GM23338 (cell line): ENCODE data around the gene CTTN. TPM values are rescaled to one million over a fixed set of nuclear protein-coding genes. Genes with fewer than 3 reads are reported as not detected.

Experiments used
- ATAC-seq: fragments of 200-7000 bp; cut with Tn5 transposase; 3 replicates; pipeline ENCODE4 v1.9.1; 2020
- DNase-seq: peaks from one replicate; pipeline ENCODE4 v3.0.0-alpha.2; 2015; ENCODE audit warnings: low spot score
- H2AFZ ChIP-seq: fragments of 200-600 bp; sonication (generic); 2 replicates; pipeline ENCODE4 v1.8.0; 2016; ENCODE audit warnings: antibody characterized with exemption, mild to moderate bottlenecking, moderate library complexity
- H3F3A ChIP-seq: fragments of 200-600 bp; sonication (generic); replicated peaks from 2 replicates; pipeline ENCODE4 v1.8.0; 2017; ENCODE audit warnings: antibody characterized with exemption, mixed run types, low read depth
- H3K27ac ChIP-seq: fragments of 200-600 bp; sonication (generic); 2 replicates; pipeline ENCODE4 v1.6.1; 2016; ENCODE audit warnings: low read depth
- H3K27me3 ChIP-seq: fragments of 200-600 bp; sonication (generic); 2 replicates; pipeline ENCODE4 v1.8.0; 2016; ENCODE audit warnings: mild to moderate bottlenecking, mixed run types, moderate library complexity; ENCODE audit not compliant: insufficient read depth
- H3K36me3 ChIP-seq: fragments of 200-600 bp; sonication (generic); 2 replicates; pipeline ENCODE4 v1.8.0; 2016; ENCODE audit warnings: mild to moderate bottlenecking; ENCODE audit not compliant: insufficient read depth
- H3K4me1 ChIP-seq: fragments of 200-600 bp; sonication (generic); 2 replicates; pipeline ENCODE4 v1.8.0; 2016; ENCODE audit warnings: mild to moderate bottlenecking, moderate library complexity; ENCODE audit not compliant: insufficient read depth
- H3K4me2 ChIP-seq: fragments of 200-600 bp; sonication (generic); 2 replicates; pipeline ENCODE4 v1.7.1; 2017; ENCODE audit warnings: mixed run types
- H3K4me3 ChIP-seq: fragments of 200-600 bp; sonication (generic); 2 replicates; pipeline ENCODE4 v1.6.1; 2016; ENCODE audit warnings: mixed run types
- H3K79me2 ChIP-seq: fragments of 200-600 bp; sonication (generic); replicated peaks from 2 replicates; pipeline ENCODE4 v1.8.0; 2017; ENCODE audit warnings: mild to moderate bottlenecking; ENCODE audit not compliant: insufficient read depth
- H3K9me2 ChIP-seq: fragments of 200-600 bp; sonication (generic); 2 replicates; pipeline ENCODE4 v1.8.0; 2017; ENCODE audit not compliant: insufficient read depth
- H4K20me1 ChIP-seq: fragments of 200-600 bp; sonication (generic); replicated peaks from 2 replicates; pipeline ENCODE4 v1.8.0; 2017; ENCODE audit warnings: mild to moderate bottlenecking; ENCODE audit not compliant: insufficient read depth
- H3K27ac Mint-ChIP-seq: 2 replicates; pipeline ENCODE4 v1.8.0; 2020; ENCODE audit warnings: inconsistent platforms, mild to moderate bottlenecking, moderate library complexity, mixed read lengths
- H3K27me3 Mint-ChIP-seq: 3 replicates; pipeline ENCODE4 v1.8.0; 2022; ENCODE audit warnings: low read depth, mild to moderate bottlenecking, moderate library complexity, mixed read lengths, inconsistent platforms; ENCODE audit not compliant: insufficient read depth, poor library complexity
- H3K36me3 Mint-ChIP-seq: 3 replicates; pipeline ENCODE4 v1.8.0; 2021; ENCODE audit warnings: low read depth, mild to moderate bottlenecking, inconsistent platforms, moderate library complexity, mixed read lengths
- H3K4me1 Mint-ChIP-seq: 3 replicates; pipeline ENCODE4 v1.8.0; 2020; ENCODE audit warnings: mild to moderate bottlenecking, inconsistent platforms, mixed read lengths
- H3K4me3 Mint-ChIP-seq: 3 replicates; pipeline ENCODE4 v1.8.0; 2021; ENCODE audit warnings: moderate library complexity, mild to moderate bottlenecking, inconsistent platforms, mixed read lengths
- H3K9me3 Mint-ChIP-seq: 3 replicates; pipeline ENCODE4 v1.8.0; 2020; ENCODE audit warnings: moderate library complexity, mild to moderate bottlenecking, inconsistent platforms, mixed read lengths
- CREB1 ChIP-seq: fragments of 250-450 bp; sonication (Bioruptor Pico); IDR thresholded peaks from 2 replicates; pipeline ENCODE4 v1.5.0; 2020; ENCODE audit warnings: low read depth, mild to moderate bottlenecking, moderate library complexity
- EZH2 ChIP-seq: fragments of 200-600 bp; sonication (generic); IDR thresholded peaks from one replicate; pipeline ENCODE4 v1.8.0; 2017; ENCODE audit warnings: antibody characterized with exemption, mild to moderate bottlenecking, low read depth; ENCODE audit not compliant: unreplicated experiment
- EZH2phosphoT487 ChIP-seq: fragments of 200-600 bp; sonication (generic); IDR thresholded peaks from one replicate; pipeline ENCODE4 v1.8.1; 2018; ENCODE audit warnings: antibody characterized with exemption; ENCODE audit not compliant: unreplicated experiment
- JUNB ChIP-seq: IDR thresholded peaks from one replicate; pipeline ENCODE4 v1.6.1; 2016; ENCODE audit warnings: antibody characterized with exemption; ENCODE audit not compliant: unreplicated experiment
- NANOG ChIP-seq: IDR thresholded peaks from 2 replicates; pipeline ENCODE4 v1.6.1; 2016; ENCODE audit warnings: antibody characterized with exemption, borderline replicate concordance
- POLR2AphosphoS5 ChIP-seq: IDR thresholded peaks from 2 replicates; pipeline ENCODE4 v1.6.1; 2016; ENCODE audit warnings: antibody characterized with exemption, low read depth
- REST ChIP-seq: IDR thresholded peaks from one replicate; pipeline ENCODE4 v1.6.1; 2018; ENCODE audit warnings: antibody characterized with exemption; ENCODE audit not compliant: unreplicated experiment
- STAT1 ChIP-seq: IDR thresholded peaks from one replicate; pipeline ENCODE4 v1.6.1; 2016; ENCODE audit warnings: antibody characterized with exemption; ENCODE audit not compliant: unreplicated experiment
- ZNF114 ChIP-seq: fragments of 250-450 bp; sonication (Bioruptor Pico); IDR thresholded peaks from 2 replicates; pipeline ENCODE4 v1.5.0; 2020; ENCODE audit warnings: mild to moderate bottlenecking, moderate library complexity
- ZNF331 ChIP-seq: fragments of 250-450 bp; sonication (Bioruptor Pico); IDR thresholded peaks from 2 replicates; pipeline ENCODE4 v1.5.0; 2020; ENCODE audit warnings: low read depth, mild to moderate bottlenecking, moderate library complexity
- polyA plus RNA-seq: library from polyadenylated mRNA; unstranded; fragments of >200 nt; fragmentation: Nextera tagmentation; extraction: Ambion mirVana; gene quantifications from 2 replicates; pipeline ENCODE4 v1.2.1, GENCODE V29; 2016
- total RNA-seq: library from RNA; depleted of rRNA; stranded (reverse); fragments of >200 nt; shearing (Covaris generic); gene quantifications from 2 replicates; pipeline ENCODE4 v1.2.3, GENCODE V29; 2014
- TF ChIP-seq, protein P1 (sequence below): IDR thresholded peaks from 2 replicates; pipeline ENCODE4 v1.6.1; 2016; ENCODE audit warnings: antibody characterized with exemption
- TF ChIP-seq, protein P2 (sequence below): fragments of 250-450 bp; sonication (Bioruptor Pico); IDR thresholded peaks from 2 replicates; pipeline ENCODE4 v1.5.0; 2020; ENCODE audit warnings: mild to moderate bottlenecking, moderate library complexity
- TF ChIP-seq, protein P3 (sequence below), 2 experiments: fragments of 200-600 bp in 1 of 2; sonication (generic) in 1 of 2; conservative IDR thresholded peaks; 2 replicates each; pipeline versions ENCODE4 v1.5.1 to v1.6.1; 2016 to 2017; ENCODE audit warnings: antibody characterized with exemption in 2 of 2, low read depth in 2 of 2, mild to moderate bottlenecking in 2 of 2, moderate library complexity in 1 of 2

Gene CTTN
- total and polyA plus RNA-seq, 2 experiments from 2014 or later, result 163 to 343 TPM

DNA sequence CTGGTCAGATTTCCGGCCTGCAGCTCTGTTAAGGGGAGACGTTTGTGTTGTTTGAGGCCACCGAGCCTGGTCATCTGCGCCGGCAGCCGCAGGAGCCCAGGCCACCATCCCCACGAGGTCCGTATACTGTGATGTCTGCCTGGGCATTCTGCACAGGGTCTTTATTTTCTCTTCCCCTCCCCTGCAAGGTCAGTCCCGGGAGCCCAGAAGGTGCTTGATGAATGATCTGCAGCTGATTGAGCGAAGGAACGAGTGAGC lies 45.4 kb downstream of the CTTN start:
- Mint-ChIP-seq H3K9me3 (peaks cover 6% of the 10 kb centered on the region), H3K36me3 (peaks cover 26% of the 10 kb centered on the region), H3K4me3 (no peak overlapping the region), H3K27ac (0 out of 2 replicates have a peak overlapping the region, but pooled peaks have one; percentile 21), H3K27me3 (peaks cover 11% of the 10 kb centered on the region), H3K4me1 (peaks cover 14% of the 10 kb centered on the region)
- Histone ChIP-seq H3K4me2 (no peak overlapping the region), H3K4me1 (peaks cover 8% of the 10 kb centered on the region; the same call in 1 of the 2 replicates), H3F3A (no peaks in the 10 kb centered on the region), H4K20me1 (no peaks in the 10 kb centered on the region), H3K4me3 (no peak overlapping the region), H3K79me2 (no peaks in the 10 kb centered on the region), H3K27me3 (no peaks in the 10 kb centered on the region), H2AFZ (no peak overlapping the region), H3K36me3 (no peaks in the 10 kb centered on the region), H3K27ac (no peak overlapping the region), H3K9me2 (no peaks in the 10 kb centered on the region)
- DNase-seq (no peak), ATAC-seq (no peak)
- TF ChIP-seq, protein P1, sequence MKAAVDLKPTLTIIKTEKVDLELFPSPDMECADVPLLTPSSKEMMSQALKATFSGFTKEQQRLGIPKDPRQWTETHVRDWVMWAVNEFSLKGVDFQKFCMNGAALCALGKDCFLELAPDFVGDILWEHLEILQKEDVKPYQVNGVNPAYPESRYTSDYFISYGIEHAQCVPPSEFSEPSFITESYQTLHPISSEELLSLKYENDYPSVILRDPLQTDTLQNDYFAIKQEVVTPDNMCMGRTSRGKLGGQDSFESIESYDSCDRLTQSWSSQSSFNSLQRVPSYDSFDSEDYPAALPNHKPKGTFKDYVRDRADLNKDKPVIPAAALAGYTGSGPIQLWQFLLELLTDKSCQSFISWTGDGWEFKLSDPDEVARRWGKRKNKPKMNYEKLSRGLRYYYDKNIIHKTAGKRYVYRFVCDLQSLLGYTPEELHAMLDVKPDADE, result no peak
- TF ChIP-seq REST, result no peak
- TF ChIP-seq, protein P2, sequence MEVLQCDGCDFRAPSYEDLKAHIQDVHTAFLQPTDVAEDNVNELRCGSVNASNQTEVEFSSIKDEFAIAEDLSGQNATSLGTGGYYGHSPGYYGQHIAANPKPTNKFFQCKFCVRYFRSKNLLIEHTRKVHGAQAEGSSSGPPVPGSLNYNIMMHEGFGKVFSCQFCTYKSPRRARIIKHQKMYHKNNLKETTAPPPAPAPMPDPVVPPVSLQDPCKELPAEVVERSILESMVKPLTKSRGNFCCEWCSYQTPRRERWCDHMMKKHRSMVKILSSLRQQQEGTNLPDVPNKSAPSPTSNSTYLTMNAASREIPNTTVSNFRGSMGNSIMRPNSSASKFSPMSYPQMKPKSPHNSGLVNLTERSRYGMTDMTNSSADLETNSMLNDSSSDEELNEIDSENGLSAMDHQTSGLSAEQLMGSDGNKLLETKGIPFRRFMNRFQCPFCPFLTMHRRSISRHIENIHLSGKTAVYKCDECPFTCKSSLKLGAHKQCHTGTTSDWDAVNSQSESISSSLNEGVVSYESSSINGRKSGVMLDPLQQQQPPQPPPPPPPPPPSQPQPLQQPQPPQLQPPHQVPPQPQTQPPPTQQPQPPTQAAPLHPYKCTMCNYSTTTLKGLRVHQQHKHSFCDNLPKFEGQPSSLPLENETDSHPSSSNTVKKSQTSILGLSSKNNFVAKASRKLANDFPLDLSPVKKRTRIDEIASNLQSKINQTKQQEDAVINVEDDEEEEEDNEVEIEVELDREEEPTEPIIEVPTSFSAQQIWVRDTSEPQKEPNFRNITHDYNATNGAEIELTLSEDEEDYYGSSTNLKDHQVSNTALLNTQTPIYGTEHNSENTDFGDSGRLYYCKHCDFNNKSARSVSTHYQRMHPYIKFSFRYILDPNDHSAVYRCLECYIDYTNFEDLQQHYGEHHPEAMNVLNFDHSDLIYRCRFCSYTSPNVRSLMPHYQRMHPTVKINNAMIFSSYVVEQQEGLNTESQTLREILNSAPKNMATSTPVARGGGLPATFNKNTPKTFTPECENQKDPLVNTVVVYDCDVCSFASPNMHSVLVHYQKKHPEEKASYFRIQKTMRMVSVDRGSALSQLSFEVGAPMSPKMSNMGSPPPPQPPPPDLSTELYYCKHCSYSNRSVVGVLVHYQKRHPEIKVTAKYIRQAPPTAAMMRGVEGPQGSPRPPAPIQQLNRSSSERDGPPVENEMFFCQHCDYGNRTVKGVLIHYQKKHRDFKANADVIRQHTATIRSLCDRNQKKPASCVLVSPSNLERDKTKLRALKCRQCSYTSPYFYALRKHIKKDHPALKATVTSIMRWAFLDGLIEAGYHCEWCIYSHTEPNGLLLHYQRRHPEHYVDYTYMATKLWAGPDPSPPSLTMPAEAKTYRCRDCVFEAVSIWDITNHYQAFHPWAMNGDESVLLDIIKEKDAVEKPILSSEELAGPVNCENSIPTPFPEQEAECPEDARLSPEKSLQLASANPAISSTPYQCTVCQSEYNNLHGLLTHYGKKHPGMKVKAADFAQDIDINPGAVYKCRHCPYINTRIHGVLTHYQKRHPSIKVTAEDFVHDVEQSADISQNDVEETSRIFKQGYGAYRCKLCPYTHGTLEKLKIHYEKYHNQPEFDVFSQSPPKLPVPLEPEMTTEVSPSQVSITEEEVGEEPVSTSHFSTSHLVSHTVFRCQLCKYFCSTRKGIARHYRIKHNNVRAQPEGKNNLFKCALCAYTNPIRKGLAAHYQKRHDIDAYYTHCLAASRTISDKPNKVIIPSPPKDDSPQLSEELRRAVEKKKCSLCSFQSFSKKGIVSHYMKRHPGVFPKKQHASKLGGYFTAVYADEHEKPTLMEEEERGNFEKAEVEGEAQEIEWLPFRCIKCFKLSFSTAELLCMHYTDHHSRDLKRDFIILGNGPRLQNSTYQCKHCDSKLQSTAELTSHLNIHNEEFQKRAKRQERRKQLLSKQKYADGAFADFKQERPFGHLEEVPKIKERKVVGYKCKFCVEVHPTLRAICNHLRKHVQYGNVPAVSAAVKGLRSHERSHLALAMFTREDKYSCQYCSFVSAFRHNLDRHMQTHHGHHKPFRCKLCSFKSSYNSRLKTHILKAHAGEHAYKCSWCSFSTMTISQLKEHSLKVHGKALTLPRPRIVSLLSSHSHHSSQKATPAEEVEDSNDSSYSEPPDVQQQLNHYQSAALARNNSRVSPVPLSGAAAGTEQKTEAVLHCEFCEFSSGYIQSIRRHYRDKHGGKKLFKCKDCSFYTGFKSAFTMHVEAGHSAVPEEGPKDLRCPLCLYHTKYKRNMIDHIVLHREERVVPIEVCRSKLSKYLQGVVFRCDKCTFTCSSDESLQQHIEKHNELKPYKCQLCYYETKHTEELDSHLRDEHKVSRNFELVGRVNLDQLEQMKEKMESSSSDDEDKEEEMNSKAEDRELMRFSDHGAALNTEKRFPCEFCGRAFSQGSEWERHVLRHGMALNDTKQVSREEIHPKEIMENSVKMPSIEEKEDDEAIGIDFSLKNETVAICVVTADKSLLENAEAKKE (CRISPR knock-in tag), result no peak
- TF ChIP-seq NANOG, result no peak
- TF ChIP-seq ZNF331 (CRISPR knock-in tag), result no peak
- no peak for TF ChIP-seq ZNF114 (CRISPR knock-in tag)
- no peak for TF ChIP-seq STAT1
- no peak for TF ChIP-seq EZH2phosphoT487
- TF ChIP-seq JUNB, result no peak
- TF ChIP-seq POLR2AphosphoS5, result no peak
- no peak for TF ChIP-seq EZH2
- TF ChIP-seq CREB1 (CRISPR knock-in tag), result no peak
- TF ChIP-seq, protein P3, sequence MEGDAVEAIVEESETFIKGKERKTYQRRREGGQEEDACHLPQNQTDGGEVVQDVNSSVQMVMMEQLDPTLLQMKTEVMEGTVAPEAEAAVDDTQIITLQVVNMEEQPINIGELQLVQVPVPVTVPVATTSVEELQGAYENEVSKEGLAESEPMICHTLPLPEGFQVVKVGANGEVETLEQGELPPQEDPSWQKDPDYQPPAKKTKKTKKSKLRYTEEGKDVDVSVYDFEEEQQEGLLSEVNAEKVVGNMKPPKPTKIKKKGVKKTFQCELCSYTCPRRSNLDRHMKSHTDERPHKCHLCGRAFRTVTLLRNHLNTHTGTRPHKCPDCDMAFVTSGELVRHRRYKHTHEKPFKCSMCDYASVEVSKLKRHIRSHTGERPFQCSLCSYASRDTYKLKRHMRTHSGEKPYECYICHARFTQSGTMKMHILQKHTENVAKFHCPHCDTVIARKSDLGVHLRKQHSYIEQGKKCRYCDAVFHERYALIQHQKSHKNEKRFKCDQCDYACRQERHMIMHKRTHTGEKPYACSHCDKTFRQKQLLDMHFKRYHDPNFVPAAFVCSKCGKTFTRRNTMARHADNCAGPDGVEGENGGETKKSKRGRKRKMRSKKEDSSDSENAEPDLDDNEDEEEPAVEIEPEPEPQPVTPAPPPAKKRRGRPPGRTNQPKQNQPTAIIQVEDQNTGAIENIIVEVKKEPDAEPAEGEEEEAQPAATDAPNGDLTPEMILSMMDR (conservative IDR thresholded peaks at IDR 0.05; ENCODE audit: low read depth in 2 of 2), result no peak
